Activated naive CD4-positive, alpha-beta T cell treated with anti-CD3 and anti-CD28 coated beads, Interleukin-2, amount 50 U/mL, for 72 hours (primary cell): ENCODE results near the gene SLIT1. TPM values are rescaled to one million over a fixed set of nuclear protein-coding genes. Genes with fewer than 3 reads are reported as not detected.

Experiments used
- ATAC-seq, 2 donors: fragments of 150-1000 bp; cut with Tn5 transposase; 2 replicates each; pipeline ENCODE4 v1.10.0; 2021; ENCODE audit warnings: mild to moderate bottlenecking in 2 of 2, moderate library complexity in 2 of 2
- DNase-seq, 2 donors: peaks; one replicate each; pipeline ENCODE4 v3.0.0; 2021 to 2022; ENCODE audit warnings: low spot score in 2 of 2
- H3K27ac Mint-ChIP-seq, 2 donors: one replicate each; pipeline ENCODE4 v1.8.0; 2022; ENCODE audit warnings: mild to moderate bottlenecking in 2 of 2, mixed read lengths in 2 of 2
- H3K36me3 Mint-ChIP-seq, 2 donors: one replicate each; pipeline ENCODE4 v1.8.0; 2022; ENCODE audit warnings: mixed read lengths in 2 of 2
- H3K9me3 Mint-ChIP-seq, 2 donors: one replicate each; pipeline ENCODE4 v1.8.0; 2022; ENCODE audit warnings: mixed read lengths in 2 of 2
- total RNA-seq, 2 donors: library from RNA; stranded (reverse); gene quantifications; one replicate each; pipeline ENCODE4 v1.2.3, GENCODE V29; 2022

Gene SLIT1
- total RNA-seq, 2 donors from 2014 or later = 0.99 to 1.4 TPM

DNA sequence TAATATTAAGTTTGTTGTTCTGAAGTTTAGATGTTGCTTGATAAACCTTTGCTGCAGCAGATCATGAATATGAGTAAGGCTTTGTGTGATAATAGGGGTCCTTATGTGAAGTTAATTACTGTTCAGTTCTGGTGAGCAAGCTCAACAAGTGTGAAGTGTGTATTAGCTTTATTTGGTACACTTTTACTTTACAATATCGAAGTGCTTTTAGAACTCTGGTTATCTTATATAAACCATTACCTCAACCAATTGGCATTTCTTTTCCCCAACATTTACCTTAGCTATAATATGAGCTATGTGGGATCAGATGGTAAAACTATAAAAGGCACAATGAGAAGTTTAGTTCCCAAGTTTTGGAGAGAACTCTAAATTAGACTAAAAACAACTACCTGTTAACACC, 226.0 kb downstream of the SLIT1 start:
- ATAC-seq = no peak

DNA sequence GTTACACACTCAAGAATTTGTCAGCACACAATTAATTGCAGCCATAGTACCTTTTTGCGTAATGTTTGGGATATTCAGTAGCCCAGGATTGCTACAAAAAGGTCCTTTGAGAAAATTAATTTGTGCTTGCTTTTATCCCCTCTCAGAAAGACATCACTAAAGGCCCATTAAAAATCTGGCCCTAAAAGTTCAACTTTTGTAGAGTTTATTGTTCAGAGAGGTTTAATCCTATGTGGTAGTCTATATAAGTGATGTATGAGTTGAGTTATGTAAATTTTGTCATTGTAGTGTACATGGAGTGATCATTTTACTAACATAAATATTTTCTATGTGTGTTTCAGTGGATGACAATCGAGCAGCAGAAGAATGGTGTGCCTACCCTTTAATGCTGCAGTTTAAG, 227.7 kb downstream of the SLIT1 start:
- Mint-ChIP-seq H3K27ac (no peak overlapping the region), H3K9me3 (no peaks in the 10 kb centered on the region), H3K36me3 (peaks cover 8 to 11% of the 10 kb centered on the region in 2 donors)
- ATAC-seq = no peak
- no peak for DNase-seq

More for the DNA sequence above, 226.0 kb downstream of the SLIT1 start:
- DNase-seq = no peak
- Mint-ChIP-seq H3K27ac (no peak overlapping the region), H3K36me3 (peaks cover 8 to 11% of the 10 kb centered on the region in 2 donors), H3K9me3 (no peaks in the 10 kb centered on the region)

DNA sequence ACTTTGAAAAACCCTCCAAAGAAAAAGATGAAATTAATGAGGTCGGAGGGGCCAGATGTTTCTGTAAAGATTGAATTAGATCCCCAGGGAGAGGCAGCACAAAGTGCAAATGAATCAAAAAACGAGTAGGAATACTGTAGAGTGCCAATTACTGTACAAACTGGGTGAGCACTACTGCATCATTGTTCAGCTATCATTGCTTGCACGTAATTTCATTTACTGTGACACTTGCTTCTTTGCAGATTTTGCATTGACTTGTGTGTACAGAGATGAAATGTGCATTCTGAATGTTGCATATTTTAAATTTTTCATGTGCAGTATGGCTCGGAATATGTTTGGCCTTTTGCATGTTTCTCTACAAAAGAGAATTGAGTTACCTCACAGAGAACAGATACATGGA, 230.0 kb downstream of the SLIT1 start:
- DNase-seq = no peak
- Mint-ChIP-seq H3K9me3 (no peaks in the 10 kb centered on the region), H3K27ac (no peak overlapping the region), H3K36me3 (peaks cover 8 to 11% of the 10 kb centered on the region in 2 donors)
- no peak for ATAC-seq

DNA sequence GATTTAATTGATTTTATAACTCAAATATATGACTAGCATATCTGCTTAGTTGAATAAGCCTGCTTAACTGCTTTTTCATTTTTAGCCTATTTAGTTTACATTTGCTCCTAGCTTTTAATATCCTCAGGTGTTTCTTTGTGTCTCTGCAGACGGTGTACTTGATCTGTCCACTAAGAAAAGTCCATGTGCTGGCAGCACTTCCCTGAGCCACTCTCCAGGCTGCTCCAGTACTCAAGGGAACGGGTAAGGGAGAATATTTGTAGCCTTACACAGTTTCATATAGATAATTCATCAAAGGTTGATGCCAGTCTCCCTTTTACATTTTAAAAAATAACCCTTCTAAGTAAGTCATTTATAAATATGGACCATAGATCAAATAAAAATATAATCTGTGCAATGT, 233.8 kb downstream of the SLIT1 start:
- no peak for DNase-seq
- Mint-ChIP-seq H3K36me3 (peaks cover 8 to 11% of the 10 kb centered on the region in 2 donors), H3K9me3 (no peaks in the 10 kb centered on the region), H3K27ac (no peak overlapping the region)
- ATAC-seq = no peak

DNA sequence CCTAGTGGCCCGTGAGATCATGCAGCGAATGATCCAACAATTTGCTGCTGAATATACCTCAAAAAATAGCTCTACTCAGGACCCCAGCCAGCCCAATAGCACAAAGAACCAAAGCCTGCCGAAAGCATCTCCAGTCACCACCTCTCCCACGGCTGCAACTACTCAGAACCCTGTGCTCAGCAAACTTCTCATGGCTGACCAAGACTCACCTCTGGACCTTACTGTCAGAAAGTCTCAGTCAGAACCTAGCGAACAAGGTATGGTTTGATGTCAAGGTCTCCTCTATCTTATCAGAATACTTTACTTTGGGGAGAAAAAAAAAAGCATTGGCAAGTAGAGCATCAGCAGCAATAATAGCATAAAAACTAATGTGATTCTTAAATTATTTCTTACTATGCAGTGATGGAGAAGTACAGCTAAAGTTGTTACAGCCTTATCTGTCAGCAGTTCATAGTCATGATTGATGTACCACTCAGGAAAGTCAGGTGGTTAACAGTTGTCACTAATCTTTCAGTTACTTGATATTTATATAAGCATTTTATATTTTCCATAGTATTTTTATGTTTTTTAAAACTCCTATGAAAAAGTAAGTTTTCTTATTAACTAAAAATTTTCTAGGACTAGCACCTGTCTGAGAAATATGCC, 236.6 kb downstream of the SLIT1 start:
- no peak for DNase-seq
- ATAC-seq = no peak
- Mint-ChIP-seq H3K9me3 (no peaks in the 10 kb centered on the region), H3K27ac (no peak overlapping the region), H3K36me3 (peaks cover 0 to 6% of the 10 kb centered on the region in 2 donors)

Other genes with a start within 250 kb of the SLIT1 start
- 10 to 100 TPM; 45.4 to 79.5 TPM for gene ARHGAP19, start 106.7 kb upstream of the SLIT1 start, total RNA-seq
- 1 to 10 TPM; 2.7 to 4.0 TPM for gene FRAT1, start 133.3 kb upstream of the SLIT1 start, total RNA-seq
- gene FRAT2, start 148.8 kb upstream of the SLIT1 start, total RNA-seq = 10 to 100 TPM in 1 of 2 donors, 1 to 10 TPM in 1; 6.9 to 12.5 TPM
- gene RRP12, start 215.4 kb upstream of the SLIT1 start, total RNA-seq = 10 to 100 TPM; 41.4 to 43.1 TPM
- gene PGAM1, start 240.2 kb upstream of the SLIT1 start, total RNA-seq = 1,000 to 10,000 TPM in 1 of 2 donors, 100 to 1,000 TPM in 1; 610 to 1,410 TPM